Osteocyte (in vitro differentiated cells): ENCODE measurements around the gene PDP2. TPM values are rescaled to one million over a fixed set of nuclear protein-coding genes. Genes with fewer than 3 reads are reported as not detected.

Experiments
- DNase-seq: peaks from one replicate; pipeline ENCODE4 v3.0.0; 2021; ENCODE audit warnings: mixed read lengths; ENCODE audit not compliant: unreplicated experiment; ENCODE audit errors: extremely low spot score
- H3K27ac Mint-ChIP-seq: one replicate; pipeline ENCODE4 v1.8.0; 2021; ENCODE audit warnings: mild to moderate bottlenecking, mixed read lengths; ENCODE audit not compliant: unreplicated experiment
- H3K27me3 Mint-ChIP-seq: one replicate; pipeline ENCODE4 v1.8.0; 2021; ENCODE audit warnings: mixed read lengths; ENCODE audit not compliant: unreplicated experiment
- H3K36me3 Mint-ChIP-seq: one replicate; pipeline ENCODE4 v1.8.0; 2021; ENCODE audit warnings: mixed read lengths; ENCODE audit not compliant: unreplicated experiment
- H3K4me1 Mint-ChIP-seq: one replicate; pipeline ENCODE4 v1.8.0; 2021; ENCODE audit warnings: mixed read lengths; ENCODE audit not compliant: unreplicated experiment
- H3K4me3 Mint-ChIP-seq: one replicate; pipeline ENCODE4 v1.8.0; 2021; ENCODE audit warnings: mild to moderate bottlenecking, moderate library complexity, mixed read lengths; ENCODE audit not compliant: unreplicated experiment
- H3K9me3 Mint-ChIP-seq: one replicate; pipeline ENCODE4 v1.8.0; 2021; ENCODE audit warnings: mixed read lengths; ENCODE audit not compliant: unreplicated experiment
- CTCF ChIP-seq: fragments of 200-600 bp; sonication (generic); IDR thresholded peaks from 2 replicates; pipeline ENCODE4 v1.5.0; 2021; ENCODE audit warnings: antibody characterized with exemption, mild to moderate bottlenecking, moderate library complexity
- total RNA-seq: library from RNA; stranded (reverse); gene quantifications from 2 replicates; pipeline ENCODE4 v1.2.1, GENCODE V29; 2021

The PDP2 gene
- total RNA-seq, 1 donor from 2014 or later: 16.5 TPM

GRCh38 chr16:66845080-66845410, 35.3 kb upstream of the PDP2 start:
- TF ChIP-seq CTCF: no peak
- no peaks in the 10 kb centered on the region for H3K9me3 Mint-ChIP-seq
- no peaks in the 10 kb centered on the region for H3K36me3 Mint-ChIP-seq
- no peak for DNase-seq
- H3K4me3 Mint-ChIP-seq: peak overlapping the region; percentile 52
- peaks cover 47% of the 10 kb centered on the region for H3K27me3 Mint-ChIP-seq
- H3K27ac Mint-ChIP-seq: no peak overlapping the region
- H3K4me1 Mint-ChIP-seq: peaks cover 24% of the 10 kb centered on the region

GRCh38 chr16:66845791-66846221, 34.5 kb upstream of the PDP2 start:
- Mint-ChIP-seq H3K9me3 (no peaks in the 10 kb centered on the region), H3K27me3 (peaks cover 44% of the 10 kb centered on the region), H3K27ac (no peak overlapping the region), H3K36me3 (no peaks in the 10 kb centered on the region), H3K4me1 (peaks cover 24% of the 10 kb centered on the region), H3K4me3 (no peak overlapping the region)
- no peak for DNase-seq
- no peak for TF ChIP-seq CTCF

- peaks cover 44% of the 10 kb centered on the region for H3K27me3 Mint-ChIP-seq
- H3K4me1 Mint-ChIP-seq: peaks cover 24% of the 10 kb centered on the region
- H3K36me3 Mint-ChIP-seq: no peaks in the 10 kb centered on the region
- no peak overlapping the region for H3K4me3 Mint-ChIP-seq
- DNase-seq: no peak
- no peak overlapping the region for H3K27ac Mint-ChIP-seq
- no peak for TF ChIP-seq CTCF
- H3K9me3 Mint-ChIP-seq: no peaks in the 10 kb centered on the region
Measured at GRCh38 chr16:66846266-66846665, 34.0 kb upstream of the PDP2 start.

GRCh38 chr16:66846831-66847230, 33.5 kb upstream of the PDP2 start:
- Mint-ChIP-seq H3K36me3 (no peaks in the 10 kb centered on the region), H3K27ac (no peak overlapping the region), H3K27me3 (peaks cover 41% of the 10 kb centered on the region), H3K4me1 (peaks cover 24% of the 10 kb centered on the region), H3K9me3 (no peaks in the 10 kb centered on the region), H3K4me3 (no peak overlapping the region)
- TF ChIP-seq CTCF: no peak
- DNase-seq: no peak

GRCh38 chr16:66847533-66848067, 32.7 kb upstream of the PDP2 start:
- TF ChIP-seq CTCF: no peak

More at GRCh38 chr16:66847533-66848067, 32.7 kb upstream of the PDP2 start:
- Mint-ChIP-seq H3K27ac (no peak overlapping the region), H3K36me3 (no peaks in the 10 kb centered on the region), H3K4me3 (no peak overlapping the region), H3K9me3 (no peaks in the 10 kb centered on the region), H3K27me3 (peaks cover 41% of the 10 kb centered on the region), H3K4me1 (peaks cover 21% of the 10 kb centered on the region)
- no peak for DNase-seq
